Adipose tissue (tissue), 3 donors: Measurements from ENCODE around the gene TCF20. TPM values are rescaled to one million over a fixed set of nuclear protein-coding genes. Genes with fewer than 3 reads are reported as not detected.

Source experiments
- H3K27ac ChIP-seq: one replicate; pipeline ENCODE4 v1.5.1; 2013; ENCODE audit warnings: low read depth, low read length
- WGBS, 3 donors: extraction: QIAGEN DNeasy Blood & Tissue Kit; methylation state at CpG; one replicate each; pipeline ENCODE4 v1.1.7; 2013; 5-methylcytosine and 5-hydroxymethylcytosine counted together
- polyA plus RNA-seq, 3 donors: library from polyadenylated mRNA; stranded (reverse); fragments of 200-250 nt; gene quantifications; one replicate each; pipeline ENCODE4 v1.2.3, GENCODE V29; 2013
- donor health status: healthy with polysubstance abuse.
- donor health status: Bipolar disorder and iron deficiency.
- donor health status: healthy.

TCF20 gene
- 1 to 10 TPM; 5.3 to 6.9 (median 5.3) TPM for polyA plus RNA-seq

- peak within 1 kb of the TSS; percentile 12 for H3K27ac ChIP-seq
- 8 to 11% (median 9%) methylated on average over 28 to 88 of the region's 91 CpGs for WGBS, 3 donors
These were observed at the start of gene TCF20 for GRCh38 chr22:42270510-42271190. TCF20 (minus strand) TSS chr22:42270653; CDS start chr22:42215305, 55,348 bp downstream.

DNA sequence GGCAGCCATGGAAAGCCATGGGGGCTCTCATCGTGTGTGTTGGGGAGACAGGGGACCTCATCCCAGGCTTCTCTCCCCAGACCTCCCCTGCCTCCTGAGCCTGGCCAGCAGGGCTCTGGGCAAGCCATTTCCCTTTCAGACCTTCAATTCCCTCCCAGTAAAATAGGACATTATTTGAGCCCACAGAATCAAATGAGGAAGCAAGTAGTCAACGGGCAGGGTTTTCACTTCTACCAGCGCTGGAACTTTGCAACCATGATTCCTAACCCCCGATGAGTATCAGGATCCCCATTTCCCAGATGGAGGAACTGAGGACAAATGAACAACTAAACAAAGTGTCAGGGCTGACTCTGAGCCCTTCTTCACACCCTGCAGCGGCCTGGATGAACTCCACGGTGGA is 48.9 kb upstream of the TCF20 start:
- 76 to 86% (median 80%) methylated on average over 6 of the region's 6 CpGs for WGBS, 3 donors

DNA sequence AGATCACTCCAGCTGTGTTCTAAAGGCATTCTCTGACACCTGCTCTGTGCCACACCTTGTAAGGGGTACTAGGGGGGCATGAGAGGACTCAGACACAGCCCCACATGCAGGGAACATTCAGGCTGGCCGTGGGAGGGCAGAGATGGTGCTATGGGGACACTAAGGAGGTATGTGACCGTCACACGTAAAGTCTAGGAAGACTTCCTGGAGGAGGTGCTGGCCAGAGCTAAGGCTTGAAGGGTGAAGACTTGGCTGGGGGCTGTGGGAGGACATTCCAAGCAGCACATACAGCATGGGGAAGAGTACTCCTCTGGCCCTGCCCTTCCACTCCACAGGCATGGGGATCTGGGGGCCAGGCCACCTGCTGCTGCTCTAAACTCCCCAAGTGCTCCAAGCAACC is 48.5 kb upstream of the TCF20 start:
- no peak overlapping the region for H3K27ac ChIP-seq
- 84 to 93% (median 89%) methylated on average over 3 of the region's 3 CpGs for WGBS, 3 donors

More for the DNA sequence above, 48.9 kb upstream of the TCF20 start:
- no peak overlapping the region for H3K27ac ChIP-seq

GRCh38 chr22:42317691-42318547 is 47.5 kb upstream of the TCF20 start:
- no peak overlapping the region for H3K27ac ChIP-seq
- whole genome bisulfite sequencing, 3 donors: 72 to 79% (median 75%) methylated on average over 22 to 25 of the region's 25 CpGs

- WGBS, 3 donors: 45 to 78% (median 52%) methylated on average over 13 of the region's 13 CpGs
- H3K27ac ChIP-seq: no peak overlapping the region
These were observed 46.6 kb upstream of the TCF20 start for GRCh38 chr22:42317008-42317407.

- no peak overlapping the region for H3K27ac ChIP-seq
These were observed 44.9 kb upstream of the TCF20 start for GRCh38 chr22:42315392-42315756.

GRCh38 chr22:42314709-42315391 is 44.4 kb upstream of the TCF20 start:
- 47 to 58% (median 56%) methylated on average over 5 of the region's 5 CpGs for WGBS, 3 donors
- H3K27ac ChIP-seq: no peak overlapping the region

DNA sequence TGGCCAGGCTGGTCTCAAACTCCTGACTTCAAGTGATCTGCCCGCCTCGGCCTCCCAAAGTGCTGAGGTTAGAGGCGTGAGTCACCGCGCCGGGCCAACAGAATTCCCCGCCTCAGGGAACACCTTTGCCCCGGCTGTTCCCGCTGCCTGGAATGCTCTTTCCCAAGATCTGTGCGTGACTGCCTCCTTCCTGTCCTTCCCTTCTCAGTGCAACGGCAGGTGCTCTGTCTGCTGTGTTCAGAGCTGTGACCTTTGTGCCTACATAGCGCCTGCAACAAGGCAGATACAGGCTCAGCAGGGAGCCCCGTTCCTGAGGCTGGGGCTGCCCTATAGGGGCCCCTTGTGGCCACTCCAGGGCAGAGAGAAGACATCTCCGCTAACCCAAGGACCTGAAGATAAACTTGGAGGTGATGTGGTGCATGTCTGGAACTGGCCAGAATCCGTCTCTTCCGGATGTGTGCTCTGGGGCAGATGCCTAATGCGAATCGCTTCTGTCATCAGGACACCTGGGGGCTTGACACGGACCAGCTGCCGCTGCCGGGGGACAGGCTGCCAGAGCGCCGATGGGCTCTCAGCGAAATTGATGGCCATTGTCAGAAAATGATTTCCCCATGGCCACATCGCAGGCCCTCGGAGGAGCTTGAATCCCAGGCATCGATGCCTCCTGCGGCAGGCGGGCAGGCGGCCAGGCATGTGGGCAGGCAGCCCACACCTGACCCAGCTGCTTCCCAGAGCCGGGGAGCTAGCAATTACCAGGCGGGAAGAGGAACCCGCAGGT is 43.5 kb upstream of the TCF20 start:
- 24 to 36% (median 34%) methylated on average over 33 of the region's 33 CpGs for WGBS, 3 donors

GRCh38 chr22:42313204-42313603 is 42.8 kb upstream of the TCF20 start:
- WGBS, 3 donors: 74 to 87% (median 75%) methylated on average over 7 of the region's 7 CpGs
- no peak overlapping the region for H3K27ac ChIP-seq

More for the DNA sequence above, 43.5 kb upstream of the TCF20 start:
- H3K27ac ChIP-seq: no peak overlapping the region

DNA sequence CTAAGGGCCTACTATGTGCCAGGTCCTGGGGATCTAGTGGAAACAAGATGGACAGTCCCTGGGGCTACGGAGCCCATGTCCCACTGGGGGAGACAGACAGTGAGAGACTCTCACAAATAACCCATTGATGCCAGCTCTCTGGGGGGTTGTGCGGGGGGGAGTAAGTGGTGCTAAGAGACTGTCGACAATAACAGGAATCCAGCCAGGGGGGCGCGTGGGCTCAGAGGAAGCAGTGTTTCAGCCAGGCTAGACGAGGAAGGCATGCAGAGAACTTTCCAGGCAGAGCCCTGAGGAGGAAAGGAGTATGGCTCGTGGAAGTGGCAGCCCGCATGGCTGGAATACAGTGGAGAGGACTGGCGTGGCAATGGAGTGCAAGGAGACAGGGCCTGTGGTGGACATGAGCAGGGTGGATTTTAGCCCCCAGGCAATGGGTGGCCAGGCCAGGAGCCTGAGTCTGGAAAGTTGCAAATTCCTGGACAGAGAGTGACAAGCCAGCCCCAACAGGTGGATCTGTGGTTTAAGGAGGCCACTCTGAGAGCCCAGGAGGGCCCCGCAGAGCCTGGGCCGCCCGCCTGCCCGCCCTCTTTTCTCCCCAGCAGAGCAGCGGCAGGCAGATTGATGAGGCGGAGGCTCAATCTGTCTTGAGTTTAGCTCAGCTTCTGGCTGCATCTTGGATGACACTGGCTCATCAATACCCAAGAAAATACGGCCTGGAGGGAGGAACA is 40.0 kb upstream of the TCF20 start:
- H3K27ac ChIP-seq: no peak overlapping the region
- WGBS, 3 donors: 77 to 83% (median 81%) methylated on average over 16 of the region's 16 CpGs

DNA sequence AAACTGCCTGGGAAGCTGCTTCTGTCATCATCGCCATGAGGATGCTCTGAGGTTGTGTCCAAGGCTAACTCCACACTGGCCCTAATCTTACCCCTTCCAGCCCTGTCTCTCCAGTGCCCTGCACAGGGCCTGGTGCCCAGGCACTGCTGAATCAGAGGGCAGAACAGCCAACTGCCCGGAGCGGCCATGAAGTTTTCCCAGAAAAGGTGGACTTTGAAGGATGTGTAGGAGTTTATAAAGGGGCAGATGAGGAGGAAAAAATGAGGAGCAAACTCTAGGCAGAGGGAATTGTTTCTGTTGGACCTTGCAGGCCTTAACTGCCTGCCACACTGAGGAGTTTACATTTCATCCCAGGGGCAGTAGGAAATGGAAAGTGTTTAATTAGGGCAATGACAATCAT is 39.4 kb upstream of the TCF20 start:
- no peak overlapping the region for H3K27ac ChIP-seq
- 92 to 97% (median 95%) methylated on average over 3 of the region's 3 CpGs for WGBS, 3 donors

DNA sequence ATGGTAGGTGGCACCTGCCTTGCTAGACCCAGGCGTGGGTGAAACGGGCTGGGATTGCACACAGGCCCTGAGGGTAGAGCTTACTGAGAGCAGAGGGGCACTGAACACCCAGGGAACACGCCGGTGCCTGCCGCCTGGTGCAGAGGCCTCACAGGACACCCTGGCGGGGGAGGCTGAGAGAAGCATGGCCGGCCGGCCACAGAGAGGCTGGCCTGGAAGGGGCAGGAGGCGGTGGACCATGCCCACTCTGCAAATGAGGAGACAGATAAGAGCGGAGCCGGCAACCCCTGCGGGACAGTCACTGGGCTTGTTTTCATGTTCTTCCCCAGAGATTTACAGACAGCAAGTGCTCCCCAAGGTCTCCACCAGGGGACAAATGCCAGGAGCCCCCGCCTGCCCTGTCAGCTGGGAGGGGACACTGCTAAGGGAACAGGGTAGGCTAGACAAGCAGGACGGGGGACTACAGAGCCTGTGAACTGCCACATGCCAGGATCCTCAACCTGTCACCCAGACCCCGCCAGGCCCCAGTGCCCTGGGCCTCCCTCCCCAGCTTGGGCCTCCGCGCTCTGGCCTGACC is 38.5 kb upstream of the TCF20 start:
- WGBS, 3 donors: 85 to 94% (median 93%) methylated on average over 17 of the region's 17 CpGs
- no peak overlapping the region for H3K27ac ChIP-seq

DNA sequence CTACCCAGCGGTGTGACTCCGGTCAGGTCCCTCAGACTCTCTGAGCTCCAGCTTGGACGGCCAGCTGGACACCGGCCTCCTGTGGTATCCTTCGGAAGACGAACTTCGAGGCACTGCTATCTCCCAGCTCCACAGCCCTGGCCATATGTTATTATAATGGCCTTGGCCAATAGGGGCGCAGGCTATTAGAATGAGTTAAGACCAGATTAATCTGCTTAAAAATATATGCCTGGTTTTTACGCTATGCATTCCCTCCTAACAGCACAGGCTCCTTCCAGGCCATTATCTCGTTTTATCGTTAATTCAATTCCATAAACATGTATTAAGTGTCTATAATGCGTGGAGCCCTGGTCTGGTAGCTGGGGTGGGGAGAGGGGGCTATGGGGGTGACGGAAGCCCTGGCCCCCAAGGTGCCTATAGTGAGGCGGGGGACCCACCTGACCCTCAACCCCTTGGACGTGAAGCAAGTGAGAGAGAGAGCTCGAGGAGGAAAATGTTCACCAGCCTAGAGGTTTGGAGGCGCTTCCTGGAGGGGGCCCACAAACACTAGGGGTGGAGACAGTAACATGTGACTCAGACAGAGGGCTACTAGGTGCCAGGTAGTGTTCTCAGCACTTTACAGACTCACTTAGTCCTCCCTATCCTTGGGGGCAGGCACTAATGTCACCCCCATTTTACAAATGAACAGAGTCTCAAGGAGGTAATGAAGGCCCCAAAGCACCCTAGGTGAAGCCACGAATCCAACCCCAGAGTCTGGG is 37.5 kb upstream of the TCF20 start:
- 89 to 94% (median 89%) methylated on average over 18 of the region's 18 CpGs for WGBS, 3 donors

DNA sequence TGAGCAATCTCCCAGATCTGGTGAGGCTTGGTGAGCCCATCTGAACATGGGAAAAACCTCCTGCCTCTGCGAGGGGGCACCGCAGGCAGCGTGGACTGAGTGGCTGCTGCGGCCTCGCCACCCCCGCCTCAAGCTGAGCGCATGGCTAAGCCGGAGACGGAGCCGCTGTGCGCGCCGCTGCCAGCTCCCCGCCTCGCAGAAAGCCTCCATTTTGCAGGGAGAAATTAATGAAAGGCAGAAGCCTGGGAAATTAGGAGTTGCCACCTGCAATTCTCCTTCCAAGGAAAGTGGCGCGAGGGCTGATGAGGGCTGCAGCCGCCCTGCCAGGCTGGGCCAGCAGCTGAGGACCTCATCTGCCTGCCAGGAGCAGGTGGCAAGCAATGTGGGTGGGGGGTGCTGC is 35.6 kb upstream of the TCF20 start:
- WGBS, 3 donors: 75 to 82% (median 78%) methylated on average over 18 of the region's 18 CpGs
- H3K27ac ChIP-seq: no peak overlapping the region

More for the DNA sequence above, 37.5 kb upstream of the TCF20 start:
- H3K27ac ChIP-seq: no peak overlapping the region

- 30 to 39% (median 33%) methylated on average over 7 to 8 of the region's 8 CpGs for WGBS, 3 donors
- no peak overlapping the region for H3K27ac ChIP-seq
These were observed 33.9 kb upstream of the TCF20 start for GRCh38 chr22:42304324-42304790.

GRCh38 chr22:42303396-42304323 is 33.2 kb upstream of the TCF20 start:
- WGBS, 3 donors: 23 to 42% (median 40%) methylated on average over 21 of the region's 21 CpGs
- H3K27ac ChIP-seq: no peak overlapping the region
